ENCODE measurements around the gene DAPK2. TPM values are rescaled to one million over a fixed set of nuclear protein-coding genes. Genes with fewer than 3 reads are reported as not detected.

Gene DAPK2
- polyA plus RNA-seq, 2 of the 4 experiments (the other 2 are of a cell fraction): 3.1 to 4.8 TPM

GRCh38 chr15:63984331-63984730 is 62.0 kb downstream of the DAPK2 start:
- ATAC-seq (no peak), FAIRE-seq (no peak), DNase-seq (ENCODE audit: low read depth in 1 of 2, low spot score in 1 of 2) (no peak)
- Histone ChIP-seq H3K27ac (no peak overlapping the region), H3K4me2 (no peak overlapping the region), H3K4me1 (no peaks in the 10 kb centered on the region), H3K4me3 (no peak overlapping the region), H3K9me3 (no peaks in the 10 kb centered on the region)
- WGBS (ENCODE audit: missing lambda C conversion rate): 66% methylated on average over 3 of the region's 3 CpGs
- POLR2A ChIA-PET: no interaction called here
- TF ChIP-seq RARB (CRISPR knock-in tag; IDR thresholded peaks at IDR 0.05): no peak
- TF ChIP-seq RCOR1 (IDR thresholded peaks at IDR 0.05; ENCODE audit: low read depth, low read length): no peak
- no peak for TF ChIP-seq PHF8 (IDR thresholded peaks at IDR 0.05; ENCODE audit: borderline replicate concordance, low read depth)
- no peak for TF ChIP-seq CTCF (IDR thresholded peaks at IDR 0.05)
- no peak for TF ChIP-seq BHLHE40 (IDR thresholded peaks at IDR 0.05; ENCODE audit: low read depth, low read length)
- TF ChIP-seq HES2 (IDR thresholded peaks at IDR 0.05): no peak
- TF ChIP-seq BCL3 (IDR thresholded peaks at IDR 0.05): no peak
- TF ChIP-seq HOXB13 (CRISPR knock-in tag; IDR thresholded peaks at IDR 0.05; ENCODE audit: low read depth): no peak
- TF ChIP-seq ZSCAN20 (CRISPR knock-in tag; IDR thresholded peaks at IDR 0.05): no peak
- no peak for TF ChIP-seq ZFP36 (IDR thresholded peaks at IDR 0.05; ENCODE audit: borderline replicate concordance, partially characterized antibody)
- TF ChIP-seq HOXA7 (CRISPR knock-in tag; IDR thresholded peaks at IDR 0.05): no peak
- TF ChIP-seq NPAS2 (CRISPR knock-in tag; IDR thresholded peaks at IDR 0.05; ENCODE audit: borderline replicate concordance): no peak
- no peak for TF ChIP-seq NFE2L2 (conservative IDR thresholded peaks at IDR 0.05; ENCODE audit: low read length)
- no peak for TF ChIP-seq REST (IDR thresholded peaks at IDR 0.05)
- TF ChIP-seq CHD4 (IDR thresholded peaks at IDR 0.05; ENCODE audit: borderline replicate concordance): no peak
- TF ChIP-seq FOSL2 (IDR thresholded peaks at IDR 0.05): no peak
- TF ChIP-seq FOSL2 (CRISPR knock-in tag; IDR thresholded peaks at IDR 0.05): no peak
- TF ChIP-seq TFCP2L1 (CRISPR knock-in tag; IDR thresholded peaks at IDR 0.05): no peak
- TF ChIP-seq POLR2A (IDR thresholded peaks at IDR 0.05; ENCODE audit: low read length): no peak
- TF ChIP-seq HEYL (CRISPR knock-in tag; IDR thresholded peaks at IDR 0.05): no peak
- CTCF ChIA-PET: interaction anchor here (0.6 to 1.4 kb wide), 5 partner anchors 10 to 79 kb away, joined by 3 to 6 read pairs (median 3); no protein-coding TSS in a partner anchor

GRCh38 chr15:63983061-63983711 is 63.1 kb downstream of the DAPK2 start:
- CTCF ChIA-PET: interaction anchor here (1.2 to 1.5 kb wide), 4 partner anchors 11 to 231 kb away, joined by 3 to 8 read pairs (median 4); partner anchors contain the start of gene DAPK2
- ATAC-seq: no peak
- Histone ChIP-seq H3K9me3 (no peaks in the 10 kb centered on the region), H3K4me3 (no peak overlapping the region), H3K4me1 (peaks cover 6% of the 10 kb centered on the region; the same call in 1 of the 3 replicates), H3K27ac (no peak overlapping the region), H3K4me2 (no peak overlapping the region)
- DNase-seq (ENCODE audit: low read depth in 1 of 2, low spot score in 1 of 2): no peak
- POLR2A ChIA-PET: no interaction called here
- no peak for FAIRE-seq
- no peak for TF ChIP-seq TP53 (CRISPR knock-in tag; IDR thresholded peaks at IDR 0.05)
- TF ChIP-seq RAD21 (conservative IDR thresholded peaks at IDR 0.05 in 1 of 2, IDR thresholded peaks at IDR 0.05 in 1 of 2): 0 out of 5 replicates have a peak, but pooled peaks of 1 of the 2 experiments have one; percentile 13
- WGBS (ENCODE audit: missing lambda C conversion rate): 94% methylated on average over 19 of the region's 19 CpGs

All from A549 (cell line).